Activated CD4-positive, alpha-beta T cell treated with anti-CD3 and anti-CD28 coated beads for 24 hours (primary cell): Measurements from ENCODE around the gene TIE1.

Source experiments
- DNase-seq, 2 donors: peaks; one replicate each; pipeline ENCODE4 v3.0.0-alpha.2; 2020; ENCODE audit warnings: low read depth in 2 of 2

Gene TIE1

DNA sequence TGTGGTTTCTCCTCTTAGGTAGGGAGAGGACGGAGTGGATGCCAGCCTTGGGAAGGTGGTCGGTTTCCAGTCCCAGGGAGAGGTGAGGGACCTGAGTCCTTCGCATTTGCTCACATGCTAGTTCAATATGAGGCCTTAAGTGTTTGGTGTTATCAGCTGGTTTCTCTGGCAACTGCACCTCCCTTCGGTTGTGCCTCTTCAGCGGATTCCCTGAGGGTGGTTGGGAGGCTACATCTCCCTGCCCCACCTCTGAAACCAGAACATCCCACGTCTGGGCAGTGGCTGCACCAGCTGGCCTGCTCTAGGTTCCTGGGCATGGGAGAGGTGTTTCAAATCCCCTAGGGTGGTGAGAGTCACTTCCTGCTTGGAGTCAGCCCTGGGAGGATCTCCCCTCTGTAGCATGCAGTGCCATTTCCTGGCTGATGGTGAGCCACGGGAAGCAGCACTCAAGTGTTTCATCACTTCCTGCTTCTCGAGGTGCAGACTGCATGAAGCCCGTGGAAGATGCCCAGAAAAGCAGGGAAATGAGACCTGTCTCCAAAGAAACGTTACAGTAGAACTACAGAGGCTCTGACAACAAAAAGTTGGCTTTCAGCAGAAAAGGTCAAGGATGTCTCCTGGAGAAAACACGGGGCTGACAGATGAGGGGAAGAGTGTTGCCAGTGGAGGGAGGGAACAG lies 26.5 kb upstream of the TIE1 start:
- DNase-seq: peak in 1 of 2 donors; percentile 9

DNA sequence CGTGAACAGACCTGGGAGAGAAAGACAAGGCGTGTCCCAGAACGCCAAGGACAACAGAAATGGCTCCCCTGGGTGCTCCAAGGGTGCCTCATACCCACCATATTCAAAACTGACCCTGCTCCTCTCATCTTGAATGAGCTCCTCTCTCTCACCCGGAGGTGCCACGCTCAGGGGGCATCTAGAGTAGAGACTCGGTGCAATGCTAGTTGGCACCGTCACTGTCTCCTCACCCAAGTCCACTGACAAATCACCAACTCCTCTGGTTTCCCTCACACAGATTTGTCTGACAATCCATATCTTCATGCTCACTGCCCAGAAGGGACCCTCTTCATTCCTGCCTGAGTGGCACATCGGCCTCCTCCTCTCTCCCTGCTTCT lies 26.0 kb upstream of the TIE1 start:
- no peak for DNase-seq

DNA sequence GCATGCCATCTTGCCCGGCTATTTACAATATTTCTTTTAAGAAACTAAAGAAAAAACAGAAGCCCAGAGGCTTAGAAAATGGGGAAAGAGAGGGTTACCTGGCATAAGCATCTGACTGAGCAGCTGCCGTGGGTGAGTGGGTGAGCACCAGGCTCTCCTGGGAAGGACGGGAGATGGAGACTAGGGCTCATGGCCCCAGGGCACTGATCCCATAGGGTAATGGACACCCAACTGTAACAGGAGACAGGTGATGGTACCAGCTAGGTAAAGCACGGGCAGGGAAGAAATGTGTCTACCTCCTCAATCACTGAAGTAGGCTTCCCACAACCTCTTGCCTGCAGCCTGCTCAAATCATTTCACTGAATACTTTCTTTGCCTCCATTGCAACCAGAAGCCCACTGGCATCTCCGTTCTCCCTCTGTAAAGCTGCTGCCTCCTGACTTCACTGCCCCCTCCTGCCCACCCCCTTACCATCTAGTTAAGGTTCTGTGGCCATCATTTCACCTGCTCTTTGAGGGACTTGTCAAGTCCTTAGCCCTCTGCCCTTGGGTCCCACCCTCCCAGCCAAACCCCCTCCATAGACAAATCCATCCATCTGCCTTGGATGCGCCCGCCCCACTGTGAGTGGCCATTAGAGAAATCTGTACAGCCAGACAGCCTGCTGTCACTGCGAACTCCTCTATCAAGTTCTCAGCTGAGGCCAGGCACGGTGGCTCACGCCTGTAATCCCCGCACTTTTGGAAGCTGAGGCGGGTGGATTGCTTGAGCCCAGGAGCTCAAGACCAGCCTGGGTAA lies 24.8 kb upstream of the TIE1 start:
- DNase-seq: no peak

DNA sequence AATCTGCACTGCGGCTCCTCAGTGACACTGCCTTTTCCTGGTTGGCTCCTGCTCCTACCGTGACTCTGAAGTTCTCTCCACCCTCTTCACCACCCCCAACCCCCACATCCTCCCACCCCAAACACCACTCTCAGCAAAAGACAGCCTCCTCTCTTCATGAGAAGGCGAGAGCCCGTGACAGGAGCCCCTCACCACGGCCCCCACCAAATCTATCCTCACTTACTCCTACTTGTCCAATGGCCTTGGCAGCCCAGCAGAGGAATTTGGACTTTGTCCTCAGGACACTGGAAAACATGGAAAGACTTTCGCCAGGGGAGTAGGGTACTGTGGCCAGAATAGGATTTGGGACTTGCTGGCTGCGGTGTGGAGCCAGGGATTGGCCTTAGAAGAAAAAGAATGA lies 24.1 kb upstream of the TIE1 start:
- no peak for DNase-seq

DNA sequence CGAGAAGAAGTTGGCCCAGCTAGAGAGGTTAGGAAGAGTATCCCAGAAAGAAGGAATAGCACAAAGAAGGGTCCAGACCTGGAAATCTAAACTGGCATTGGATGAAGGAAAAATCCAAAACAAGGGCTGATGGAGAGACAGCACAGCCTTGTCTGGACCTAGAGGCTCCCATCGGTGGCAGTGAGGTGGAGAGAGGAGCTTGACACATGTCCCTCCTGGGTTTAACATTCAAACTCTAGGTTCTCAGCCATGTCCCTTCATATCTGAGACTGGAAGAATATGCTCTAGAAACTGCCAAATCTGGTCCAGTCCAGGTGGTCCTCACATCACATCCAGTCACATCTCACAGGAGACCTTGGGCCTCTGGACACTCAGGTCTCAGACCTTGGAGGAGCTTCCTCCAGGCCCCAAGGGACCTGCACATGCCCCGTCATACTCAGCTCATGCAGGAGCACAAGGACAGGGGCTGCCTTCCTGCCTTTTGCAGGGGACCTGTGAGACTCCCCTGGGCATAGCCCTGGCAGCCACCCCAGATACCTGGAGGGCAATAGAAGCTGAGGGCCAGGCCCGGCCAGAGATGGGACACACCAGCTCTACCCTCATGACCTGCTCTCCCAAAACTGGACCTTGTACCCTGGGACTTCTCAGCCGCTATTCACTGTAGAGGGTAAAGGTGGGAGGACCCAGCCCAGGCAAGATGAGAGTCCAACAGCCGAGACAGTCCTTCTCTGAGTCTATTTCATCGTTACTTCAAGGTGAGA lies 23.5 kb upstream of the TIE1 start:
- no peak for DNase-seq

DNA sequence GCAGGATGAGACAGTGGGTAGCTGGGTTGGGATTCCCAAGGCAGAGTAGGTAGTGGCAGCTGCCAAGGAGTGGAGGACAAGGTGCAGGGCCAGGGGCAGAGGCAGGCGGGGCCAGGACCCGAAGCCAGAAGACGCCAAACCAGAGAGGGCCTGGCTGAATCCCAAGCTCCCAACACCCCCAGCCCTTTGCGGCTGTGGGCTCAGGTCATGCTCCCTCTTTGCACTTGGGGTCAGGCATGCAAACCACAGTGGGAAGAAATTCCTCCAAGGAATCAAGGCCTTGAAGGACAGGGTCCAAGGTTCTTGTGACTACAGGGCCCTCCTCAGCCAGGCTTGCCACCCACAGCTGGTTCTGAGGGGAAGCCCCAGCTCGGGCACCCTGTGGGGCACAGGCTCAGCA lies 21.6 kb upstream of the TIE1 start:
- no peak for DNase-seq

DNA sequence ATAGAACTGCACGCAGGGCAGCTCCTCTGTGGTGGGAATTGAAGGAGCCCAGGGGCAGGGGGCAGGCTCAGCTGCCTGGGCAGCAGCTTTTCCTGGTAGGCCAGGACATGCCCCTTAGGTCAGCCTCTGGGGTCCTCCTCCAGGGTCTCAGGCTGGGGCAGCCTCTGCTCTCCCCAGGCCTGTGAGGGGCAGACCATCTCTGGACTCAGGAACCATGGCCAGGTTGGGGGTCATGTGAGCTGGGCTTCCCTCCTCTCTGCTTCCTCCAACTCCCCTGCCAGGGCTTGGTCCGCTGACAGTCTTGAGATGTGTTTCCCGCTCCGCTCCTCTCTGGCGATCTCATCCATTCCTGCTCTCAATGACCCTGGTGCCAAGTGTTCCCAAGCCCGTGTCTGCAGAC lies 21.1 kb upstream of the TIE1 start:
- DNase-seq: no peak

DNA sequence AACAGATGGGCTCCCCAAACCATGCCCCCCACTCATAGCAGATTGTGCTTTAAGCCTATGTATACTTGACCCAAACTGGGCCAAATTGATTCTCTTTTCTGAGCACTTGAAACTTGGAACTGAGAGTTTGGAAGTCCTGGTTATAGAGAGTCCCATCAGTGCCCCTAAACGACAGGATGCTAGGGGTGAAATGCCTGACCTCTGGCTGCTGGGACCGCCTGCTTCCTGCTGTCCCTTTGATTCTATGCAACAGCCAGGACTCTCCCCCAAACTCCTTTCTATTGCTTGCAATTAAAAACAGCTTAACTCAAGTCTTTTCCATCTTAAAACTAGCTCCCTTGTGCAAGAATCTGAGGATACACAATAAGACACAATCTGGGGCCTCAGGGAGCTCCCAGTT lies 20.1 kb upstream of the TIE1 start:
- no peak for DNase-seq

DNA sequence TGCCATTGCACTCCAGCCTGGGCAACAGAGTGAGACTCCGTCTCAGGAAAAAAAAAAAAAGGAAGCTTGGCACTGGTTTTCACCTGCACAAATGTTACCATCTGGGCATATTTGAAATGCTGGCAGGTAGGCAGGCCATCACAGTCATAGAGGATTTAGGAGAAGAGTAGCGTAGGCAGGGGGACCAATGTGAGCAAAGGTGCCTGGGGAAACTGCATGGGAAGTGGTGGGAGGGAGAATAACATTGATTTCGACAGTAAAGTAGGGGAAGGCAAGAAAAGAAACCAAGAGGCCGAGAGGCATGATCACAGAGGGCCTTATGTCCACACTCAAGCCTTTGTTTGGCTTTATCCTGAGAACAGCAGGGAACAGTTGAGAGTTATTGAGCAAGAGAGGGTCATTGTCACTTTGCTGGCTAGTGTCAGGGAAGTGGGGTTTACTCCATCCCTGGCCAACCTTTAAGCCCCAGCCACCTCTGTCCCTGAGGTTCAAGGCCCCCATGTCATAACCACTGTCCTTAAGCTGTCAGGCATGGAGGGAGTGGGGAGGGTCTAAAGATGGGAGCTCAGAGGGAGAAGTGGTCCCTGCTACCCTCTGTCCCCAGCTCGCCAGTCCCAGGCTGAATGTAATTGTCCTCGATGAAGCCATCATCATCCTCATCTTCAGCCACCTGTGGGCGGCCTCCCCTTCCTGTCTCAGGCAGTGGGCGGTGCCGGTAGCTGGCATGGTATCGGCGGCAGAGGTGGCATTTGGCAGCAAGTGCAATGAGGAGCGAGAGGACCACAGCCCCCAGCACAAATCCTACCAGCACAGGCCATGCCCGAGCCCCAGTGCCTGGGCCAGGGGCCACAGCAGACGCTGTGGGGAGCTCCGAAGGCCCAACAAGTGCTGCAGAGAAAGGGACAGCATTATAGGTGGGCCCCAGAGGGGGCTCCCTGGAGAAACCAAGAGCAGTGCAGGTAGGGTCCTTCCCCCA lies 18.3 kb upstream of the TIE1 start:
- DNase-seq: no peak

DNA sequence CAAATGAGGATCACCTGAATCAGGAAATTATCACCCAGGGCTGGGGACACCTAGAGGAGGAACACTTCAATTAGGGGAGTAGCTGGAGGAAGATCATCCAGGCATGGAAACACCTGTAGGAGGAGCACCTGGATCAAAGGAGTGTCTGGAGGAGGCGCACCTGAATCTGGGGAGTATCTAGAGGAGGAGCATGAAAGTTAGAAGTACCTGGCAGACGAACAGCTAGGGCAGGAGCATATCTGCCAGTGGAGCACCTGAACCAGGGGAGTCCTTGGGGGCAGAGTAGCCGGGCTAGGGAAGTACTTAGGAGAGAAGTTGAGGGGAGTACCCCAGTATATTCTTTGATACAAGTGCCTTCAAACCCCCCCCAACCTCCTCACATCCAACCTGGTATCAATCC lies 16.7 kb upstream of the TIE1 start:
- DNase-seq: no peak

DNA sequence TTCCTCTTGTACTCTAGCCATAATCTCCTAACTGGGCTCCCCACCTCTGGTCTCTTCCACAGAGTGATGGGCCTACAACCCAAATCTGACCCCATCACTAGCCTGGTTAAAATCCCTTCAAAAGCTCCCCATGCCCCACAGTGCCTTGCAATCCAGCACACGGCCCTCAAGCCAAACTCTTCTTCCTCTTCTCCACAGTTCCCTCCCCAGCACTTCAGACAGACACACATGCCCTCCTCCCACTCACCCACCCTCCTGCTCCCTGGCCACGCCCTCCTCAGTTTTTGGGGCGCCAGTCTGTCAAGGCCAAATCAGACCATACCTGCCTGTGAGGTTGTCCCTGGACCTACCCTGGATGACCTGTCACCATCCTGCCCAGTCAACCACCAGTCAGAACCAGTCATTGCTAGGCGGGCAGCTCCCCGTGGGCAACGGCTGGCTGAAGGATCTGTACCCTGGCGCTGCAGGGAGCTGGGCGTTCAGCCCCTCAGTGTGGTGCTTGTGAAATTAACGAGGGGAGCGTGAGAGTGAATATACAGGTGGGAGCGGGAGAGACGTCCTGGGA lies 16.2 kb upstream of the TIE1 start:
- no peak for DNase-seq

DNA sequence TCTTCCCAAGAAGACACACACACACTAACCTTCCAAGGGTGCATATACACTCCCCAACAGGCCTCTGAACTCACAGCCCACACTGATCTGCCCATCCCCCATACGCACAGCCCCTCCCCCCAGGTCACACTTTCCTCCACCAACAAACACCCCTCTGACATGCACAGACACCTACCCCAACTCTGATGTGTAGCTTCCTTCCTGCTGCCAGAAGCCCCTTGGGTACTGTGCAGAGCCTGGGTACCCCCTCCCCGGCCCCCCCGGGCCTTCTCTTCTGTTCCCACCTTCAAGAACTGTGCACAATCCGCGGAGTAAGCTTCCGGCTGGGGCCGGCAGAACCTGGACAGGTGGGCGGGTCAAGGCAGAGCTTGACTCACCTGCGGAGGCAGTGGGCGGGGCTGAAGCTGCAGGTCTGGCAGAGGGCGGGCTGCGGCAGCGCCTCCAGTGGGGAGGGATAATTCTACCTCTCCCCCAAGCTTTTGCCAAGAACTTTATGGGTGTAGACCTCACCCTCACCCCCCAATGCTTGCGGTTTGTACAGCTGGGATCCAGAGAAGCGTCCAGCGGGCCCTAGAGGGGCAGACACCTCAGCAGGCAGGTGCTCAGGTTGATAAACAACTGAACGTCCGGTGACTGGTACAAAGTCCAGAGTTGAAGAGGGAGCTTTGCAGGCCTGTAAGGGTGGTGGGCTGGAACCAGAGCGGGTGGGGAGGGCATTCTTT lies 15.4 kb upstream of the TIE1 start, which contains the start of gene C1orf210:
TSS of gene C1orf210 (minus strand) at position 313 of the 722 bp plus-strand sequence. CDS start 2,311 bp downstream, outside the sequence.
- no peak for DNase-seq

DNA sequence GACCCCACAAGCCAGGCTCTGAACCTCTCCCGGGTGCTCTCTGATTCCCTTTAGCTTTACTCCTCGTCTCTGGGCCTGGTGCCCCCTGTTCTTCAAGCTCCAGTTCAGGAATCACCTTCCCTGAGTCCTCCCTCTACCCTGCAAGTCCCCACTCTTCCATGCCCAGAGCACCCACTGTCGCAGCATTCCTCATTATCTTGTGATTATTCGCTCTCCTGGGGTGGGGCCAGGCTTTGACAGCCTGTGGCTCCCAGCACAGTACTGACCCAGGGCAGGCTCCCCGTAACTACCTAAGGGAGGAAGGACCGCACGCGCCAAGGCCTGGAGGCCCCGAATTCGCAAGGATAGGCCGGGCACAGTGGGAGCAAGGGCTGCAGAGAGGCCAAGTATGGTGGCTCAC lies 14.7 kb upstream of the TIE1 start:
- DNase-seq: no peak

DNA sequence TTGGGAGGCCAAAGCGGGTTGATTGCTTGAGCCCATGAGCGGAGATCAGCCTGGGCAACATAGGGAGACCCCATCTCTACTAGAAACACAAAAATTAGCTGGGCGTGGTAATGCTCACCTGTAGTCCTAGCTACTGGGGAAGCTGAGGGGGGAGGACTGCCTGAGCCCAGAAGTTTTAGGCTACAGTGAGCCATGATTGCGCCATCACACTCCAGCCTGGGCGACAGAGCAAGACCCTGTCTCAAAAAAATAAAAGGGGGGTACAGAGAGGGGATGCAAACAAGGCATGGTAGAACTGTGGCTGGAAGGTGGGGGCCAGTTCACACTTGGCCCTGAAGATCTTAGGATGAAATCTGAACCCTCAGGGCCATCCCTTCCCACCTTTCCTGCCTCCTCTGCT lies 14.2 kb upstream of the TIE1 start:
- no peak for DNase-seq

DNA sequence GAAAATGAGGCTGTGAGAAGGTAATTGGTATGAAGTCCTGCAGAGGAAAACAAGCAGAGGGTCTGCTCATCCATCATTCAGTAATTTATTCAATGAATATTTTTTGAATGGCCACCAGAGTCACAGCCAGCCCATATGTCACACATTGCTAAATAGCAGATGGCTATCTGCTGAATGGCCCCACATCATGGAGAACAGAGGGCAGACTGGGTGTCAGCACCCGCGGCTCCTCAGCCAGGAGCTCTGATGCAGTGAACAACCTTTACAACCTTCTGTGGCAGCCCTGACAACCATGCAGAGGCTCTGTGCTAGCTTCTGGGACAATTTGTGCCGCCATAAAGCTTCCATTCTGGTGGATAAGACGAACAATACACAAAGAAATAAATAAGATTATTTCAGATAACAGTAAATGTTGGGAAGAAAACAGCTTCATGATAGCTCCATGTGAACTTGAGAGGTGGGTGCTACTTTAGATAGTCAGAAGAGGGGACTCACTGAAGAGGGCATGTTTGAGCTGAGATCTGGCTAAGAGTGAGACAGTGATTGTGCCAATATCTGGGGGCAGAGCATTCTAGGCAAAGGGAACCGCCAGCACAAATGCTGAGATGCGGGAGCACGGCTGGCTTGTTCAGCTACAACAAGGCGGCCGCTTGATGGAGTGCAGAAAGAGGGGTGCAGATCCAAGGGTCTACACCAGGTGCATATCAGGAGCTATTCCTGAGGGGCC lies 12.6 kb upstream of the TIE1 start:
- no peak for DNase-seq

DNA sequence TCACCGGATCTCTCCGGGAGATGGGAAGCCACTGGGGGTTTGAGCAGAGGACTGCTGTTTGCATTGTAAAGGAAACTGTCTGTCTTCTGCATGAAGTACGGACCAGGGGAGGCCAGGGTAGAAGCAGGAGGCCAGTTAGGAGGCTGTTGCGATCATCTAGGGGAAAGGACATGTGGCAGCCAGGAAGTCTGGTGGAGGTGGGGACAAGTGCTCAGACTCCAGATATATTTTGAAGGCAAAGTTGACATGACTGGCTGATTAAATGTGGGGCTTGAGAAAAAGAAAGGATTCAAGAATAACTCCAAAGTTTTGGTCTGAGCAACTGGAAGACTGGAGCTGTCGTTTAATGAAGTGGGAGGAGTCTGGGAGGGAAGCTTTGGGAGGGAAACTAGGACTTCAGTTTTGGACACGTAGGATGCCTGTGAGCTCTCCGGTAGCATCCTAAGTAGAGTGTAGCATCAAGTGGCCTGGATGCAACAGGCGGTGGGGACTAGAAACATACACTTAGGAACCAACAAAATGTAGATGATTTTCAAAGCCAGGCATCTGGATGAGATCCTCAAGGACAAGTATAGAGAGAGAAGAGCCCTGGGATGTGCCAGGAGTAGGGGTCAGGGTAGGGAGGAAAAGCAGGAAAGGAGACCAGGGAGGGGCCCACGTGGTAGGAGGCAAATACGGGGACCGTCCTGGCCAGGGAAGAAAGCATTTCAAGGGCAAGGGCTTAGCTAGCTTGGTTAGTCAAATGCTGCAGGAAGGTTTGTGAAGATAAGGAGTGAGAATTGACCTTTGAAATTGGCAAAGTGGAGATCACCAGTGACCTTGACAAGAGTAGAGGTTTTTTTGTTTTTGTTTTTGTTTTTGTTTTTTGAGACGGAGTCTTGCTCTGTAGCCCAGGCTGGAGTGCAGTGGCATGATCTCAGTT lies 11.7 kb upstream of the TIE1 start:
- no peak for DNase-seq

DNA sequence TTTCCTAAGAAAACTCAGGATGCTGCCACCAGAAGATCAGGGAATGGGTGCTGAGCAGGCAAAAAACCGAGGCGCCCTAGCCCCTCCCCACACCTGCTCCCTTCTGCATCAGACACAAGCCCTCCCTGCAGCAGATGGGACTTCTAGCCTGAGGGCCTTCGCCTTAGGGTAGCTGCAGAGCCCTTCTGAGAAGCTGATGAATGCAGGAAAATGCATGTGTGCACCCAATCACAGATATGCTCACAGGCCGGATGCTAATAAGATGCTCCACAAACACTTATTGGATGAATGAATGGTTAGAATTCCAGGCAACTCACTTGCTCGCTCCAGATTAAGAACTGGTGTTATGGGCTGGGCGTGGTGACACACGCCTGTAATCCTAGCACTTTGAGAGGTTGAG lies 8.6 kb upstream of the TIE1 start:
- DNase-seq: no peak

DNA sequence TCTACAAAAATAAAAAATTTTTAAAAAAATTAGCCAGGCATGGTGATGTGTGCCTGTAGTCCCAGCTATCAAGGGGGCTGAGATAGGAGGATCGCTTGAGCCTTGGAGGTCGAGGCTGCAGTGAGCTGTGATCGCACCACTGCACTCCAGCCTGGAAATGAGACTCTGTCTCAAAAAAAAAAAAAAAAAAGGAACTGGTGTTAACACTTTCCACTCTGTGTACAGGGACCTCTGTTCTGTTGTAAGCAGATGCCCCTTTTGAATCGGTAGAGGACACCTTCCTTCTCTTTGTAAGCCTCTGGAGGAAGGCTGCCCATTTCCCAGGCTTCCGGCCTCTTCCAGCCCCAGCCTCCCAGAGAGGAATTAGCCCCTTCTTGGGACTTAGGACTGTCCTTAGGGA lies 8.1 kb upstream of the TIE1 start:
- no peak for DNase-seq

DNA sequence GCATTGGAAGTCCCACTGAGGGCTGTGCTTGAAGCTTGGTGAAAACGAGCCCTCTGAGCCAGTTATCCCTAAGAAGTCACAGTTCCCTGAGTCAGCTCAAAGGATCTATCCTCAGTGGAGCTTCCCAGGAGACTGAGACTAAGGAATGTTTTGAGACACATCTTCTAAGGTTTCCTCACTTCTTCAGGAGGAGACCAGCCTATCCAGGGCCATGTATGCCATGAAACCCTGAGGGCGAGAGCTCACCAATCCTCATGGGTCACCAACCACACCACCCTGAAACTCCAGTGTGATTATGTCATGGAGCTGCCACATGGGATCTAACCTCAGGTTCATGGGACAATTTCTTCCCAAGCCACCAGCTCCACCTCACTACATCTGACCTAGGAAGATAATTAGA lies 7.6 kb upstream of the TIE1 start:
- DNase-seq: no peak
